MM.1S (cell line): ENCODE data around the gene KL.

Source experiments
- CTCF ChIP-seq: fragments of 300-600 bp; sonication (generic); IDR thresholded peaks from 2 replicates; pipeline ENCODE4 v1.5.1; 2016; ENCODE audit warnings: antibody characterized with exemption, low read length, mixed read lengths
- EZH2 ChIP-seq: fragments of 300-600 bp; sonication (generic); optimal IDR thresholded peaks from 2 replicates; pipeline ENCODE3; 2017; ENCODE audit warnings: low read depth, mild to moderate bottlenecking, antibody characterized with exemption, low read length, mixed read lengths

DNA sequence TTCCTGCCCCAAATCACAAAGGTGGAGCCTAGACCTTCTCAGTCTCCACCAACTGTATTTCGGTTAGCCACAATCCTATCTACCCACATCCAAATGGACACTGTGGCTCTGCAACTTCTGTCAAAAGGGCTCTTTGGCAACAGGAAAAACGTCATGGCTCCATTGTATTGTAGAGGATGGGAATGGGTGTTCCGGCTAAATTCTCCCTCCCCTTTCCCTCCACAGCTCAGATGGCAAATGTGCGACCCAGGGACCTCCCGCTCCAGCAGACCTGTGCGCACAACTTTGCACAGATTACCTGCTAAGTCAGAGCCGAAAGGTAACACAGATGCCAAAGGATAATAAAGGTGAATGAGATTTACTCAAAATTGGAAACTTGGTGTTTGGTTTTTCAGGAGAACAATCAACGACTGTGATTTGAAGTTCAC lies 968 bp upstream of the KL start:
- TF ChIP-seq CTCF (no peak), EZH2 (no peak)
